H9 (cell line): ENCODE measurements around the gene SCAMP3. TPM values are rescaled to one million over a fixed set of nuclear protein-coding genes. Genes with fewer than 3 reads are reported as not detected.

Experiments
- DNase-seq: peaks from one replicate; pipeline ENCODE4 v3.0.0-alpha.2; 2017
- H2AFZ ChIP-seq: one replicate; pipeline ENCODE4 v1.6.1; 2013; ENCODE audit warnings: mild to moderate bottlenecking, low read length, control low read depth, moderate library complexity
- H2AK5ac ChIP-seq: 2 replicates; pipeline ENCODE4 v1.6.1; 2013; ENCODE audit warnings: low read length, control low read depth, mixed read lengths; ENCODE audit not compliant: insufficient read length
- H2BK120ac ChIP-seq: one replicate; pipeline ENCODE4 v1.6.1; 2013; ENCODE audit warnings: low read depth, mild to moderate bottlenecking, low read length, control low read depth, inconsistent platforms; ENCODE audit not compliant: poor library complexity, severe bottlenecking
- H2BK12ac ChIP-seq: 2 replicates; pipeline ENCODE4 v1.6.1; 2013; ENCODE audit warnings: low read length, control low read depth, mixed read lengths, low read depth; ENCODE audit not compliant: insufficient read length
- H2BK15ac ChIP-seq: 2 replicates; pipeline ENCODE4 v1.6.1; 2013; ENCODE audit warnings: low read depth, low read length, control low read depth
- H2BK20ac ChIP-seq: one replicate; pipeline ENCODE4 v1.6.1; 2013; ENCODE audit warnings: low read depth, mild to moderate bottlenecking, low read length, control low read depth, inconsistent platforms; ENCODE audit not compliant: poor library complexity, severe bottlenecking
- H2BK5ac ChIP-seq: 2 replicates; pipeline ENCODE4 v1.6.1; 2013; ENCODE audit warnings: low read length, control low read depth, mixed read lengths; ENCODE audit not compliant: insufficient read length
- H3K14ac ChIP-seq: 2 replicates; pipeline ENCODE4 v1.6.1; 2013; ENCODE audit warnings: low read length, control low read depth; ENCODE audit not compliant: insufficient read depth
- H3K18ac ChIP-seq: 2 replicates; pipeline ENCODE4 v1.6.1; 2013; ENCODE audit warnings: low read depth, mild to moderate bottlenecking, mixed read lengths, low read length, control low read depth; ENCODE audit not compliant: insufficient read length
- H3K23ac ChIP-seq: 2 replicates; pipeline ENCODE4 v1.6.1; 2013; ENCODE audit warnings: low read length, control low read depth, mixed read lengths, low read depth; ENCODE audit not compliant: insufficient read length
- H3K23me2 ChIP-seq: 2 replicates; pipeline ENCODE4 v1.6.1; 2013; ENCODE audit warnings: low read depth, mild to moderate bottlenecking, mixed read lengths, low read length, control low read depth; ENCODE audit not compliant: insufficient read length, poor library complexity, severe bottlenecking
- H3K27ac ChIP-seq: 2 replicates; pipeline ENCODE4 v1.5.1; 2013; ENCODE audit warnings: low read length, control low read depth, mixed read lengths, low read depth; ENCODE audit not compliant: insufficient read length
- H3K27me3 ChIP-seq: 2 replicates; pipeline ENCODE4 v1.6.1; 2013; ENCODE audit warnings: low read length, control low read depth, inconsistent platforms; ENCODE audit not compliant: insufficient read depth
- H3K4ac ChIP-seq: 2 replicates; pipeline ENCODE4 v1.6.1; 2013; ENCODE audit warnings: low read depth, mild to moderate bottlenecking, control low read depth, inconsistent platforms, low read length, moderate library complexity
- H3K4me1 ChIP-seq: 2 replicates; pipeline ENCODE4 v1.6.1; 2013; ENCODE audit warnings: low read length, control low read depth, inconsistent platforms; ENCODE audit not compliant: insufficient read depth
- H3K4me2 ChIP-seq: 2 replicates; pipeline ENCODE4 v1.6.1; 2013; ENCODE audit warnings: low read length, control low read depth, mixed read lengths; ENCODE audit not compliant: insufficient read length, insufficient read depth
- H3K56ac ChIP-seq: 2 replicates; pipeline ENCODE4 v1.6.1; 2013; ENCODE audit warnings: low read depth, mild to moderate bottlenecking, mixed read lengths, low read length, control low read depth; ENCODE audit not compliant: insufficient read length
- H3K79me1 ChIP-seq: 2 replicates; pipeline ENCODE4 v1.6.1; 2013; ENCODE audit warnings: low read depth, mild to moderate bottlenecking, moderate library complexity, low read length, control low read depth, inconsistent platforms; ENCODE audit not compliant: insufficient read depth, poor library complexity, severe bottlenecking
- H3K79me2 ChIP-seq: 2 replicates; pipeline ENCODE4 v1.6.1; 2013; ENCODE audit warnings: low read length, control low read depth, inconsistent platforms; ENCODE audit not compliant: insufficient read depth
- H3K9ac ChIP-seq: 2 replicates; pipeline ENCODE4 v1.6.1; 2013; ENCODE audit warnings: low read length, control low read depth, mixed read lengths; ENCODE audit not compliant: insufficient read length; ENCODE audit errors: extremely low read depth
- H3K9me3 ChIP-seq: one replicate; pipeline ENCODE4 v1.6.1; 2013; ENCODE audit warnings: low read depth, low read length, inconsistent platforms; ENCODE audit not compliant: control insufficient read depth
- H3T11ph ChIP-seq: one replicate; pipeline ENCODE4 v1.6.1; 2013; ENCODE audit warnings: mild to moderate bottlenecking, low read length, control low read depth, inconsistent platforms
- H4K20me1 ChIP-seq: one replicate; pipeline ENCODE4 v1.6.1; 2013; ENCODE audit not compliant: control insufficient read depth, insufficient read length, insufficient read depth
- H4K5ac ChIP-seq: 2 replicates; pipeline ENCODE4 v1.6.1; 2013; ENCODE audit warnings: low read depth, mild to moderate bottlenecking, mixed read lengths, low read length, control low read depth; ENCODE audit not compliant: insufficient read length
- H4K8ac ChIP-seq: replicated peaks from 2 replicates; pipeline ENCODE4 v1.6.1; 2013; ENCODE audit warnings: low read length, control low read depth, mixed read lengths, low read depth; ENCODE audit not compliant: insufficient read length
- H4K91ac ChIP-seq: 2 replicates; pipeline ENCODE4 v1.6.1; 2013; ENCODE audit warnings: low read depth, mild to moderate bottlenecking, moderate library complexity, mixed read lengths, low read length, control low read depth; ENCODE audit not compliant: insufficient read length
- H3K27ac Mint-ChIP-seq, 3 experiments: 2 replicates in 2 of 3; 3 replicates in 1 of 3; pipeline ENCODE4 v1.8.0; 2020 to 2021; ENCODE audit warnings: mixed read lengths in 3 of 3, mild to moderate bottlenecking in 1 of 3, moderate library complexity in 1 of 3
- H3K27me3 Mint-ChIP-seq: 2 replicates; pipeline ENCODE4 v1.8.0; 2021; ENCODE audit warnings: low read depth, mild to moderate bottlenecking, moderate library complexity, mixed read lengths
- H3K36me3 Mint-ChIP-seq, 3 experiments: 2 replicates in 2 of 3; 3 replicates in 1 of 3; pipeline ENCODE4 v1.8.0; 2020 to 2021; ENCODE audit warnings: low read depth in 3 of 3, mixed read lengths in 3 of 3; ENCODE audit not compliant: insufficient read depth in 1 of 3
- H3K4me1 Mint-ChIP-seq, 2 experiments: 2 replicates each; pipeline ENCODE4 v1.8.0; 2020; ENCODE audit warnings: mixed read lengths in 2 of 2
- H3K4me3 Mint-ChIP-seq, 2 experiments: 2 replicates in 1 of 2; 3 replicates in 1 of 2; pipeline ENCODE4 v1.8.0; 2020 to 2021; ENCODE audit warnings: mild to moderate bottlenecking in 2 of 2, mixed read lengths in 2 of 2, moderate library complexity in 1 of 2
- H3K9me3 Mint-ChIP-seq, 2 experiments: 2 replicates in 1 of 2; 3 replicates in 1 of 2; pipeline ENCODE4 v1.8.0; 2020; ENCODE audit warnings: mild to moderate bottlenecking in 2 of 2, mixed read lengths in 2 of 2, moderate library complexity in 1 of 2
- WGBS: extraction: QIAGEN DNeasy Blood & Tissue Kit; methylation state at CpG from one replicate; pipeline ENCODE4 v1.1.7; 2013; ENCODE audit warnings: missing lambda C conversion rate, low lambda C conversion rate, mixed read lengths; ENCODE audit not compliant: insufficient read length; ENCODE audit errors: extremely low coverage; 5-methylcytosine and 5-hydroxymethylcytosine counted together
- total RNA-seq: library from RNA; stranded (reverse); gene quantifications from 2 replicates; pipeline ENCODE4 v1.2.1, GENCODE V29; 2021
- TF ChIP-seq, protein P1 (sequence below): fragments of 200-600 bp; sonication (generic); conservative IDR thresholded peaks from 3 replicates; pipeline ENCODE4 v1.8.0; 2021; ENCODE audit warnings: antibody characterized with exemption, mild to moderate bottlenecking

Gene SCAMP3
- total RNA-seq, 1 experiment from 2014 or later = 52.5 TPM

DNA sequence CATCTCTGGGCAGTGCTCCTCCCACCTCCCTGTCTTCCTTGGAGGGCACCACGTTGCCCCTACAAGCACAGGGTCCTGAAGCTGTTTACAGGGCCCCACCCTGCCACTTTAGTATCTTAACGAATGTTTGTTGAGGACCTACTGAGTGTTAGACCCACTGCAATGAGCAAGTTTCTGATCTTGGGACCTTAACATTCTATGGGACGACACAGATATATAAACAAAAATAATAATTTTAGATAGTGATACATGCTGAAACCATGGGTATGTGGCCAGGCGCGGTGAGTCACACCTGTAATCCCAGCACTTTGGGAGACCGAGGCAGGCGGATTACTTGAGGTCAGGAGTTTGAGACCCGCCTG is 17.0 kb downstream of the SCAMP3 start:
- peak overlapping the region; percentile 85 to 97 (median 90) for H3K27ac Mint-ChIP-seq
- no peak overlapping the region for H2BK5ac ChIP-seq

More for the DNA sequence above, 17.0 kb downstream of the SCAMP3 start:
- H3K79me2 ChIP-seq = no peaks in the 10 kb centered on the region
- H3K14ac ChIP-seq = peak overlapping the region; percentile 86; the same call in 1 of the 2 replicates
- H2BK120ac ChIP-seq = no peak overlapping the region
- TF ChIP-seq, protein P1, sequence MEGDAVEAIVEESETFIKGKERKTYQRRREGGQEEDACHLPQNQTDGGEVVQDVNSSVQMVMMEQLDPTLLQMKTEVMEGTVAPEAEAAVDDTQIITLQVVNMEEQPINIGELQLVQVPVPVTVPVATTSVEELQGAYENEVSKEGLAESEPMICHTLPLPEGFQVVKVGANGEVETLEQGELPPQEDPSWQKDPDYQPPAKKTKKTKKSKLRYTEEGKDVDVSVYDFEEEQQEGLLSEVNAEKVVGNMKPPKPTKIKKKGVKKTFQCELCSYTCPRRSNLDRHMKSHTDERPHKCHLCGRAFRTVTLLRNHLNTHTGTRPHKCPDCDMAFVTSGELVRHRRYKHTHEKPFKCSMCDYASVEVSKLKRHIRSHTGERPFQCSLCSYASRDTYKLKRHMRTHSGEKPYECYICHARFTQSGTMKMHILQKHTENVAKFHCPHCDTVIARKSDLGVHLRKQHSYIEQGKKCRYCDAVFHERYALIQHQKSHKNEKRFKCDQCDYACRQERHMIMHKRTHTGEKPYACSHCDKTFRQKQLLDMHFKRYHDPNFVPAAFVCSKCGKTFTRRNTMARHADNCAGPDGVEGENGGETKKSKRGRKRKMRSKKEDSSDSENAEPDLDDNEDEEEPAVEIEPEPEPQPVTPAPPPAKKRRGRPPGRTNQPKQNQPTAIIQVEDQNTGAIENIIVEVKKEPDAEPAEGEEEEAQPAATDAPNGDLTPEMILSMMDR = no peak
- no peaks in the 10 kb centered on the region for H3K4me1 ChIP-seq
- H3K27me3 ChIP-seq = no peaks in the 10 kb centered on the region; the same call in 1 of the 2 replicates
- H3K79me1 ChIP-seq = no peaks in the 10 kb centered on the region
- peak overlapping the region; percentile 88 for H3K9ac ChIP-seq
- H3K4me2 ChIP-seq = peak overlapping the region; percentile 91
- H3T11ph ChIP-seq = no peak overlapping the region
- H3K27ac ChIP-seq = peak overlapping the region; percentile 83
- H3K9me3 ChIP-seq = no peaks in the 10 kb centered on the region
- WGBS = no CpG with 5 or more reads among the region's 8 CpGs
- Mint-ChIP-seq H3K4me1 (peaks cover 28 to 37% of the 10 kb centered on the region in 2 experiments), H3K27me3 (peaks cover 41% of the 10 kb centered on the region), H3K4me3 (peak overlapping the region; percentile 81 to 84), H3K9me3 (peaks cover 0 to 3% of the 10 kb centered on the region in 2 experiments; a peak in 1 of 5 replicates), H3K36me3 (peaks cover 8 to 28% (median 27%) of the 10 kb centered on the region in 3 experiments)
- no peak overlapping the region for H2BK12ac ChIP-seq
- no peak overlapping the region for H4K8ac ChIP-seq
- H3K23me2 ChIP-seq = peaks cover 9% of the 10 kb centered on the region
- no peak overlapping the region for H2BK20ac ChIP-seq
- H2BK15ac ChIP-seq = no peak overlapping the region
- no peak overlapping the region for H3K56ac ChIP-seq
- H4K5ac ChIP-seq = peak overlapping the region; percentile 3
- no peak overlapping the region for H2AK5ac ChIP-seq
- H2AFZ ChIP-seq = no peak overlapping the region
- no peak for DNase-seq
- H4K91ac ChIP-seq = no peak overlapping the region
- H3K4ac ChIP-seq = no peak overlapping the region
- peak overlapping the region; percentile 96 for H3K18ac ChIP-seq
- no peaks in the 10 kb centered on the region for H4K20me1 ChIP-seq
- H3K23ac ChIP-seq = no peak overlapping the region
